Naive thymus-derived CD4-positive, alpha-beta T cell (primary cell): ENCODE results near the gene CYP2A13. TPM values are rescaled to one million over a fixed set of nuclear protein-coding genes. Genes with fewer than 3 reads are reported as not detected.
"Not testable (repeated sequence)": the region's sequence is repeated elsewhere in the genome, so short reads cannot be mapped to it uniquely, and the experiment has no call there.

ENCODE experiments used
- ATAC-seq: fragments of 150-1000 bp; cut with Tn5 transposase; 2 replicates; pipeline ENCODE4 v1.10.0; 2021; ENCODE audit warnings: mild to moderate bottlenecking, moderate library complexity
- CTCF ChIA-PET: fragments of 350-600 bp; sonication (Branson Sonifier 250); formaldehyde crosslinking; loops from one replicate; lab custom pipeline; 2021; ENCODE audit warnings: antibody characterized with exemption; lab: Charles Lee
- POLR2A ChIA-PET: fragments of 350-600 bp; sonication (Branson Sonifier 250); formaldehyde crosslinking; loops from one replicate; lab custom pipeline; 2021; ENCODE audit warnings: antibody characterized with exemption, inconsistent platforms; lab: Charles Lee
- DNase-seq, 9 donors: peaks; one replicate each; pipeline versions ENCODE4 v3.0.0 to v3.0.0-alpha.2; 2020 to 2022; ENCODE audit warnings: mixed read lengths in 1 of 9
- H3K27ac ChIP-seq: one replicate; pipeline ENCODE4 v1.7.0; 2013; ENCODE audit warnings: mild to moderate bottlenecking, low read depth, low read length, moderate library complexity
- H3K27me3 ChIP-seq, 2 donors: one replicate each; pipeline ENCODE4 v1.7.0; 2013; ENCODE audit warnings: low read length in 2 of 2, mild to moderate bottlenecking in 2 of 2, moderate library complexity in 2 of 2; ENCODE audit not compliant: control insufficient read depth in 2 of 2, insufficient read depth in 2 of 2
- H3K36me3 ChIP-seq, 3 experiments: 1 replicate in 2 of 3; 2 replicates in 1 of 3; pipeline ENCODE4 v1.7.0; 2013; ENCODE audit warnings: low read length in 3 of 3, mild to moderate bottlenecking in 3 of 3, moderate library complexity in 1 of 3; ENCODE audit not compliant: insufficient read depth in 3 of 3, control insufficient read depth in 2 of 3
- H3K4me1 ChIP-seq, 2 donors: one replicate each; pipeline ENCODE4 v1.7.0; 2013; ENCODE audit warnings: low read length in 2 of 2, mild to moderate bottlenecking in 2 of 2, moderate library complexity in 1 of 2; ENCODE audit not compliant: control insufficient read depth in 2 of 2, insufficient read depth in 2 of 2
- H3K4me3 ChIP-seq: 2 replicates; pipeline ENCODE4 v1.7.0; 2013; ENCODE audit warnings: mild to moderate bottlenecking, low read length
- H3K9me3 ChIP-seq, 3 experiments: 1 replicate in 2 of 3; 2 replicates in 1 of 3; pipeline ENCODE4 v1.7.0; 2013; ENCODE audit warnings: low read length in 3 of 3; ENCODE audit not compliant: control insufficient read depth in 2 of 3
- H3K27ac Mint-ChIP-seq, 9 donors: one replicate each; pipeline ENCODE4 v1.8.0; 2020 to 2022; ENCODE audit warnings: mixed read lengths in 9 of 9, mild to moderate bottlenecking in 8 of 9, moderate library complexity in 5 of 9, inconsistent platforms in 2 of 9
- H3K27me3 Mint-ChIP-seq, 5 donors: one replicate each; pipeline ENCODE4 v1.8.0; 2021 to 2022; ENCODE audit warnings: mixed read lengths in 5 of 5, mild to moderate bottlenecking in 1 of 5
- H3K36me3 Mint-ChIP-seq, 5 donors: one replicate each; pipeline ENCODE4 v1.8.0; 2020 to 2022; ENCODE audit warnings: mixed read lengths in 5 of 5, mild to moderate bottlenecking in 3 of 5, inconsistent platforms in 1 of 5
- H3K4me1 Mint-ChIP-seq, 7 donors: one replicate each; pipeline ENCODE4 v1.8.0; 2020 to 2022; ENCODE audit warnings: mixed read lengths in 7 of 7, mild to moderate bottlenecking in 3 of 7, inconsistent platforms in 1 of 7
- H3K4me3 Mint-ChIP-seq, 10 donors: one replicate each; pipeline ENCODE4 v1.8.0; 2020 to 2022; ENCODE audit warnings: mild to moderate bottlenecking in 10 of 10, mixed read lengths in 10 of 10, moderate library complexity in 6 of 10, inconsistent platforms in 2 of 10
- H3K9me3 Mint-ChIP-seq, 11 donors: one replicate each; pipeline ENCODE4 v1.8.0; 2020 to 2022; ENCODE audit warnings: mixed read lengths in 11 of 11, mild to moderate bottlenecking in 4 of 11, inconsistent platforms in 1 of 11, moderate library complexity in 1 of 11
- intact Hi-C, 2 donors: fragments of 100-400 bp; cut with micrococcal nuclease; formaldehyde crosslinking; loops; one replicate each; pipeline ENCODE4 v1.15.1; 2023
- polyA plus RNA-seq, 2 donors: library from polyadenylated mRNA; unstranded; fragments of 300-500 nt; fragmentation: Illumina TruSeq; gene quantifications; one replicate each; pipeline ENCODE4 v1.2.3, GENCODE V29; 2021
- total RNA-seq, 6 experiments: library from RNA in 5 of 6; stranded (reverse) in 5 of 6; gene quantifications; 1 replicate in 5 of 6; 2 replicates in 1 of 6; pipeline ENCODE4 v1.2.3 and lab custom pipeline; 2021 to 2026

CYP2A13 gene
- total and polyA plus RNA-seq, 7 experiments from 2014 or later: not detected

GRCh38 chr19:41112728-41113290 lies 24.6 kb downstream of the CYP2A13 start:
- Mint-ChIP-seq H3K9me3 (peaks cover 0 to 11% (median 3%) of the 10 kb centered on the region in 11 donors), H3K27me3 (peaks cover 0 to 17% (median 0%) of the 10 kb centered on the region in 5 donors), H3K4me3 (no peak overlapping the region), H3K36me3 (peaks cover 0 to 10% (median 0%) of the 10 kb centered on the region in 5 donors), H3K4me1 (peaks cover 0 to 8% (median 0%) of the 10 kb centered on the region in 7 donors), H3K27ac (no peak overlapping the region)
- H3K36me3 ChIP-seq: no peaks in the 10 kb centered on the region
- no peak overlapping the region for H3K27ac ChIP-seq
- ChIA-PET POLR2A (interaction anchor here (0.6 kb wide), 1 partner anchor 37 kb away, joined by 4 read pairs; no protein-coding TSS in a partner anchor), CTCF (no interaction called here)
- H3K9me3 ChIP-seq: no peaks in the 10 kb centered on the region
- H3K27me3 ChIP-seq: no peaks in the 10 kb centered on the region
- H3K4me3 ChIP-seq: no peak overlapping the region
- DNase-seq (no peak), ATAC-seq (no peak)
- intact Hi-C loops: no loop called here
- H3K4me1 ChIP-seq: no peaks in the 10 kb centered on the region

GRCh38 chr19:41114132-41114531 lies 25.9 kb downstream of the CYP2A13 start, which contains the start of gene CYP2F1:
Gene CYP2F1, plus strand, starts transcription at chr19:41114432. Its CDS starts 1,757 bp downstream, at chr19:41116189.
- DNase-seq (no peak), ATAC-seq (no peak)
- Histone ChIP-seq H3K36me3 (no peaks in the 10 kb centered on the region), H3K27ac (no peak within 1 kb of the TSS), H3K27me3 (no peaks in the 10 kb centered on the region), H3K4me3 (no peak within 1 kb of the TSS), H3K9me3 (no peaks in the 10 kb centered on the region), H3K4me1 (no peaks in the 10 kb centered on the region)
- ChIA-PET POLR2A (no interaction called here), CTCF (interaction anchor here (1.1 kb wide), 1 partner anchor 13 kb away, joined by 4 read pairs; no protein-coding TSS in a partner anchor)
- peaks cover 0 to 10% (median 4%) of the 10 kb centered on the region in 7 donors for H3K4me1 Mint-ChIP-seq
- H3K4me3 Mint-ChIP-seq: peak within 1 kb of the TSS in 2 of 10 donors; percentile 4 to 11
- peaks cover 0 to 11% (median 3%) of the 10 kb centered on the region in 11 donors for H3K9me3 Mint-ChIP-seq
- H3K36me3 Mint-ChIP-seq: peaks cover 0 to 10% (median 0%) of the 10 kb centered on the region in 5 donors
- intact Hi-C loops: no loop called here
- H3K27me3 Mint-ChIP-seq: peaks cover 0 to 17% (median 0%) of the 10 kb centered on the region in 5 donors
- peak within 1 kb of the TSS in 4 of 9 donors; percentile 5 to 79 (median 30) for H3K27ac Mint-ChIP-seq

GRCh38 chr19:41116261-41116660 lies 28.0 kb downstream of the CYP2A13 start:
- CTCF ChIA-PET: no interaction called here

GRCh38 chr19:41120929-41121911 lies 33.0 kb downstream of the CYP2A13 start:
- intact Hi-C loops: loop anchor here (2.0 to 5.0 kb wide), 2 partner anchors 149 to 150 kb away; no protein-coding TSS in a partner anchor
- ChIA-PET CTCF (interaction anchor here (1.1 to 1.7 kb wide), 3 partner anchors 23 to 151 kb away, joined by 3 to 8 read pairs (median 5); no protein-coding TSS in a partner anchor), POLR2A (interaction anchor here (0.6 to 1.1 kb wide), 2 partner anchors 142 to 152 kb away, joined by 3 to 4 read pairs; no protein-coding TSS in a partner anchor)
- Histone ChIP-seq H3K27ac (peak overlapping the region; percentile 50), H3K4me1 (peaks cover 10 to 17% of the 10 kb centered on the region in 2 donors)
- not testable (repeated sequence) for H3K9me3 Mint-ChIP-seq, H3K36me3 ChIP-seq, H3K4me3 ChIP-seq, H3K27me3 ChIP-seq, H3K36me3 Mint-ChIP-seq, H3K9me3 ChIP-seq
- peak in 7 of 9 donors; percentile 79 to 94 (median 91) for DNase-seq
- peaks cover 6 to 32% (median 26%) of the 10 kb centered on the region in 7 donors for H3K4me1 Mint-ChIP-seq
- H3K4me3 Mint-ChIP-seq: peak overlapping the region; percentile 59 to 86 (median 69)
- H3K27ac Mint-ChIP-seq: peak overlapping the region; percentile 83 to 99 (median 89)
- H3K27me3 Mint-ChIP-seq: peaks cover 0 to 15% (median 0%) of the 10 kb centered on the region in 5 donors
- peak; percentile 94 for ATAC-seq

More at GRCh38 chr19:41116261-41116660, 28.0 kb downstream of the CYP2A13 start:
- POLR2A ChIA-PET: no interaction called here
- no peaks in the 10 kb centered on the region for H3K27me3 ChIP-seq
- Mint-ChIP-seq H3K27ac (no peak overlapping the region), H3K4me1 (peaks cover 9 to 22% (median 17%) of the 10 kb centered on the region in 7 donors), H3K4me3 (no peak overlapping the region), H3K36me3 (peaks cover 0 to 10% (median 8%) of the 10 kb centered on the region in 5 donors), H3K27me3 (peaks cover 0 to 22% (median 0%) of the 10 kb centered on the region in 5 donors), H3K9me3 (peaks cover 0 to 11% (median 6%) of the 10 kb centered on the region in 11 donors)
- DNase-seq (no peak), ATAC-seq (no peak)
- H3K36me3 ChIP-seq: no peaks in the 10 kb centered on the region
- H3K4me1 ChIP-seq: peaks cover 10 to 14% of the 10 kb centered on the region in 2 donors
- intact Hi-C loops: no loop called here
- H3K27ac ChIP-seq: no peak overlapping the region
- H3K9me3 ChIP-seq: no peaks in the 10 kb centered on the region
- no peak overlapping the region for H3K4me3 ChIP-seq

- H3K4me1 ChIP-seq: peaks cover 21 to 26% of the 10 kb centered on the region in 2 donors
- CTCF ChIA-PET: interaction anchor here (0.7 to 0.8 kb wide), 3 partner anchors 275 to 420 kb away, joined by 3 read pairs; no protein-coding TSS in a partner anchor
- H3K36me3 ChIP-seq, H3K4me3 ChIP-seq, H3K9me3 Mint-ChIP-seq, DNase-seq, H3K27ac ChIP-seq, H3K27me3 Mint-ChIP-seq, H3K27me3 ChIP-seq, POLR2A ChIA-PET, ATAC-seq, H3K9me3 ChIP-seq, H3K36me3 Mint-ChIP-seq: not testable (repeated sequence)
- H3K27ac Mint-ChIP-seq: peak overlapping the region; percentile 16 to 95 (median 88)
- peaks cover 12 to 42% (median 37%) of the 10 kb centered on the region in 7 donors for H3K4me1 Mint-ChIP-seq
- intact Hi-C loops: loop anchor here in 1 of 2 donors (5.0 kb wide), 1 partner anchor 151 kb away; no protein-coding TSS in a partner anchor
- peak overlapping the region in 1 of 10 donors; percentile 66 for H3K4me3 Mint-ChIP-seq
These were observed 34.6 kb downstream of the CYP2A13 start for GRCh38 chr19:41122846-41123245.
